Neutrophil (primary cell): ENCODE measurements around the gene SH2D2A.

Source experiments
- H3K27ac ChIP-seq: fragments of 200-600 bp; sonication (generic); 2 replicates; pipeline ENCODE4 v1.5.1; 2016; ENCODE audit warnings: mild to moderate bottlenecking, moderate library complexity
- H3K27me3 ChIP-seq: fragments of 200-600 bp; sonication (generic); 2 replicates; pipeline ENCODE4 v1.6.0; 2016; ENCODE audit warnings: mild to moderate bottlenecking
- H3K36me3 ChIP-seq: fragments of 200-600 bp; sonication (generic); 2 replicates; pipeline ENCODE4 v1.5.1; 2017
- H3K4me1 ChIP-seq, 2 experiments: fragments of 200-600 bp in 1 of 2; sonication (generic) in 1 of 2; 1 replicate in 1 of 2; 2 replicates in 1 of 2; pipeline versions ENCODE4 v1.5.1 to v1.6.1; 2013 to 2016; ENCODE audit warnings: low read depth in 1 of 2, low read length in 1 of 2, mild to moderate bottlenecking in 1 of 2, moderate library complexity in 1 of 2; ENCODE audit not compliant: control insufficient read depth in 1 of 2, insufficient read depth in 1 of 2
- H3K4me3 ChIP-seq, 2 experiments: fragments of 200-600 bp in 1 of 2; sonication (generic) in 1 of 2; 1 replicate in 1 of 2; 2 replicates in 1 of 2; pipeline ENCODE4 v1.5.1; 2013 to 2016; ENCODE audit warnings: low read depth in 1 of 2, low read length in 1 of 2, mild to moderate bottlenecking in 1 of 2, moderate library complexity in 1 of 2
- H3K9me3 ChIP-seq: fragments of 200-600 bp; sonication (generic); 2 replicates; pipeline ENCODE4 v1.5.1; 2016
- TF ChIP-seq, protein P1 (sequence below): fragments of 200-600 bp; sonication (generic); IDR thresholded peaks from 2 replicates; pipeline ENCODE4 v1.5.1; 2016; ENCODE audit warnings: antibody characterized with exemption

The SH2D2A gene

DNA sequence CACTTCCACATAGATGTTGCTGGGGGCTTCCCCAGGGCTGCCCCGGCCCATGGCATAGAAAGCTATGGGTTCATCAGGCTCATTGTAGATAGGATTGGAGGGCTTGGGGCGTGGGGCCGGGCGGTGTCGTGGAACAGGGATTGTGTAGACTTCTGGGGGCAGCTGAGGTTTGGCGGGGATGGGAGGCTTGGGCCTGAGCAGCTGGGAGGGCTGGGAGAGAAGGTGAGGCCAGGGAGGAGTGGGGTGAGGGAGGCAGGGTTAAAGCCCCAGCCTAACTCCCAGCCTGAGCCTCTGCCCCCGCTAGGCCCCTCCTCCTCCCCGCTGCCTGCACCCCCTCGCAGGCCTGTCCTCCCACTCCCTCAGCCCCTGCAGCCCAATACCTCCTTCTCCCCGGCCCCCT, 7.4 kb downstream of the SH2D2A start:
- Histone ChIP-seq H3K4me1 (peaks cover 7 to 9% of the 10 kb centered on the region in 2 experiments), H3K36me3 (no peaks in the 10 kb centered on the region), H3K27ac (no peak overlapping the region), H3K4me3 (no peak overlapping the region), H3K27me3 (peaks cover 39% of the 10 kb centered on the region), H3K9me3 (no peaks in the 10 kb centered on the region)
- TF ChIP-seq, protein P1, sequence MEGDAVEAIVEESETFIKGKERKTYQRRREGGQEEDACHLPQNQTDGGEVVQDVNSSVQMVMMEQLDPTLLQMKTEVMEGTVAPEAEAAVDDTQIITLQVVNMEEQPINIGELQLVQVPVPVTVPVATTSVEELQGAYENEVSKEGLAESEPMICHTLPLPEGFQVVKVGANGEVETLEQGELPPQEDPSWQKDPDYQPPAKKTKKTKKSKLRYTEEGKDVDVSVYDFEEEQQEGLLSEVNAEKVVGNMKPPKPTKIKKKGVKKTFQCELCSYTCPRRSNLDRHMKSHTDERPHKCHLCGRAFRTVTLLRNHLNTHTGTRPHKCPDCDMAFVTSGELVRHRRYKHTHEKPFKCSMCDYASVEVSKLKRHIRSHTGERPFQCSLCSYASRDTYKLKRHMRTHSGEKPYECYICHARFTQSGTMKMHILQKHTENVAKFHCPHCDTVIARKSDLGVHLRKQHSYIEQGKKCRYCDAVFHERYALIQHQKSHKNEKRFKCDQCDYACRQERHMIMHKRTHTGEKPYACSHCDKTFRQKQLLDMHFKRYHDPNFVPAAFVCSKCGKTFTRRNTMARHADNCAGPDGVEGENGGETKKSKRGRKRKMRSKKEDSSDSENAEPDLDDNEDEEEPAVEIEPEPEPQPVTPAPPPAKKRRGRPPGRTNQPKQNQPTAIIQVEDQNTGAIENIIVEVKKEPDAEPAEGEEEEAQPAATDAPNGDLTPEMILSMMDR: no peak

DNA sequence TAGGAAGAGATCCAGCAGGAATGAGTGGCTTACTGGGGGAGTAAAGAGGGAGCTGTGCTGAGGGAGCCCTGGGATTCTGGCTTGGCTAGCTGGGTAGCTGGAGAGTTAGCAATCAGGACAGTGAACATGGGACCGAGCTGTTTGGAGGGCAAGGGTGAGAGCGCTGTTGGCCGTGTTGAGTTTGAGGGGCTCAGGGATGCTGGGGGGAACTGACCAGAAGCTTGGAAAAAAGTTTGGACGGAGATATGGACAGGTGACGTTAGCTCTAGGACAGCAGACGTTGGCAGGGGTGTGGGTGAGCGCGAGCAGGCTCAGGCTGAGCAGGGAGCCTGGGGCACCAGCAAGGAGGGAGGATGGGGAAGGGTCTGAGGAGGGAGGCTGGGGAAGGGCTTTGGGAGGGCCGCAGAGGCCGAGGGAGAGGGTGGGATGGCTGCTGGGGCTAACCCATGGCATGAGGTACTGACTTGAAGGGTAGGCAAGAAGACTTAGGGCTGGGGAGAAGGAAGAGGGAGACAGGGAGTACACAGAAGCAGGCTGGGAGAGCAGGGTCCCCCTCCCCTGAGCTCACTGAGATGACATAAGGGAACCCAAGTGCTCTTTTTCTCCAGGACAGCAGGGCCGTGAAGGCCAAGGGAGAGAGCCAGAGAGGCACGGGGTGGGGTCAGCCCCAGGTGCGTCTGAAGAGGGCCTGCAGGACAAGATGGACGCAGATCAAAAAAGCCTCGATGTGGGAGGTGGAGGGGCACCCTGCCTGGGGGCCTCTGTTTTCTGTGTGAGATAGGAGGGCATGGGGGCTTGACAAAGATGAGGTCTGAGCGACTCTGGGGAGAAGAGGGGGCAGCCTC, 8.2 kb downstream of the SH2D2A start:
- TF ChIP-seq, protein P1: no peak
- Histone ChIP-seq H3K4me1 (peaks cover 0 to under 1% of the 10 kb centered on the region in 2 experiments), H3K36me3 (no peaks in the 10 kb centered on the region), H3K4me3 (no peak overlapping the region), H3K9me3 (no peaks in the 10 kb centered on the region), H3K27ac (no peak overlapping the region), H3K27me3 (peaks cover 30% of the 10 kb centered on the region)

DNA sequence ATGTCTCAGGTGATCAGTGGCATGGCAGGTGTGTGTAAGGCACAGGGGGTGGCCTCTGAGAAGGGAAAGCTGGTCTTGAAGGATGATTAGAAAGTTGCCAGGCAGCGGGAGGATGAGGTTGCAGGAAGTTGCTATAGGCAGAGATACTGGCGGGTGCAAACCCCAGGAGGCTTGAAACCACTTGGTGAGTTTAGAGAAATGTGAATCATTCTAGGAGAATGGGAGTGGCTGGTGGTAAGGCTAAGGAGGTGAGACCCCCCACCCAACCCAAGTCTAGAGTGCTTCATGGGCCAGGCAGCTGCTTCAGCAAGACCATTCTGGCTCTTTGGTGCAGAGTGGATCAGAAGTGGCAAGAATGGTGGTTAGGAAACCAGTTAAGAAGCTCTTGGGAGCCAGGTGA, 9.0 kb downstream of the SH2D2A start:
- no peak overlapping the region for H3K4me3 ChIP-seq
- no peaks in the 10 kb centered on the region for H3K9me3 ChIP-seq
- no peaks in the 10 kb centered on the region for H3K4me1 ChIP-seq
- H3K36me3 ChIP-seq: no peaks in the 10 kb centered on the region
- TF ChIP-seq, protein P1: no peak
- H3K27ac ChIP-seq: no peak overlapping the region
- peaks cover 22% of the 10 kb centered on the region for H3K27me3 ChIP-seq

DNA sequence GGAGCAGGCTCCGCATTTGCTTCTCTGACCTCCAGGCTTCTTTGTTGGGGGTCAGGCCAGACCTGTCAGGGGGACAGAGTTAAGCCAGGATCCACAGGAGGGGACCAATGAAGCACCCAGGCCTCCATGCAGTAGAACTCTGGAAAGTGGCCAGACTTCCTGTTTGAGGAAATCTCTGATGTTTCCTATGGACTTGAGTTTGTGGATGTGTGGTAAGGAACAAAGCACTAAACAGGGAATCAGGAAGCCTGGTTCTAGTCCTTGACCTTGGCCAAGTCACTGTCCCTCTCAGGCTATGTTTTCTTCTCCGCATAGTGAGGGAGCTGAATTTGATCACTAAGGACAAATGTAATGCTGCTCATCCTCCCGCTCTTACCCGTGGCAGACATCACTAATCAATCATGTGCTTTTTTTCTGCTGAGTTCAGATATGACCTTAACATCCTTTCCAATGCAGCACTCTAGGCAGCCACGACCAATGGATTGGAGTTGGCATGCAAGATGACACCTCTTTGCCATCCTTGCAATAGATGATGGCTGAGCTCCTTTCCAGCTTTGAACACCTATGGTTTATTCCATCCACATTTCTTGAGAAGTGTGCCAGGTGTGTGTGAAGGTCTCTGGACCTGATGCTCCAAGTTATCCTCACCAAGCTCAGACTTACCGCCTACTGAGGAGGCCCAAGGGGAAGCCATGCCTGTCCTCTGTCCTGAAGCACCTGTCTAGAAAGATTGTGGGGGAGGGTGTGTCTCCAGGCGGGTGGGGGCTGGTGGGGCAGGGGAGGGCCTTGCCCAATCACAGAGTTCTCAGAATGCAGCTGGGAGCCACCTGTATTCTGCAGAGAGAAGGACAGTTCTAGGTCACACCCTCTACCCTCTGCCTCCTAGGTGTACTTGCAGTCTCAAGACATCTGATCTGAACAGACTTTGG, 9.9 kb downstream of the SH2D2A start:
- peaks cover 14% of the 10 kb centered on the region for H3K27me3 ChIP-seq
- no peak overlapping the region for H3K27ac ChIP-seq
- no peaks in the 10 kb centered on the region for H3K9me3 ChIP-seq
- no peaks in the 10 kb centered on the region for H3K4me1 ChIP-seq
- no peak overlapping the region for H3K4me3 ChIP-seq
- peaks cover 6% of the 10 kb centered on the region for H3K36me3 ChIP-seq
- TF ChIP-seq, protein P1: no peak

DNA sequence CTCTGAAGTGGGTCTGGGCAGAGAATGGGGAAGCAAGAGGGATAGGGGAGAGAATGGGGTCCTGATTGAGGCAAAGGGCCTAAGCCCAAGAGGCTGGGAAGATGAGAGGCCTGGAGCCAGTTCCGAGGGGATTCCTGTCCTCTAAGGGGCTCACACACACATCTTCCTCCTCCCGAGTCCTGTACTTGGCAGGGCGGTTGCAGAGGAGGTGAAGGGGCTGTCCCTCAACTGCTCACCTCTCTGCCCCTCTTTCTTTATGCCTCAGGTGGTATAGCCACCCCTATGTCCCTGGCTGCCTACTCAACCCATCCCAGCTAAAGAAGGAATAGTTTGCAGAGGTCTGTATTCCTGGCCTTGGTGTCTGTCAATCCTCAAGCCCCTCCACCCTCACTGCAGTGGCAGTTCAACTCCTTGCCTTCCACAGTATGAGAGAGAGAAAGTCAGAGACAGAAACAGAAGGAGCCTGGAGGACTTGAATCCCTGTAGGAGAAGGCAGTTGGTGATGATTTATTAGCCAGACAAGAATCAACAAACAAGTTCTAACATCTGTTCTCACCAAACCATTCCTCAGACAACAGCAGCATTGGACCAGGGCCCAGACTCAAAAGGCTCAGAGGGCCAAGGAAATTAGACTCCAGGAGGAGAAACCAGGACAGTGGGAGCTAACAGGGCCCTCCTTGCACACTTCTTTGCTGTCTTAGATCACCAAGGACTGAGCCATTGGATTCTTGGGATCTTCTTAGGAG, 10.7 kb downstream of the SH2D2A start:
- H3K4me1 ChIP-seq: no peaks in the 10 kb centered on the region
- no peaks in the 10 kb centered on the region for H3K9me3 ChIP-seq
- H3K27me3 ChIP-seq: peaks cover 6% of the 10 kb centered on the region
- TF ChIP-seq, protein P1: no peak
- no peak overlapping the region for H3K27ac ChIP-seq
- no peak overlapping the region for H3K4me3 ChIP-seq
- H3K36me3 ChIP-seq: peaks cover 14% of the 10 kb centered on the region
